ENCODE measurements around the gene NSMF.

NSMF gene

DNA sequence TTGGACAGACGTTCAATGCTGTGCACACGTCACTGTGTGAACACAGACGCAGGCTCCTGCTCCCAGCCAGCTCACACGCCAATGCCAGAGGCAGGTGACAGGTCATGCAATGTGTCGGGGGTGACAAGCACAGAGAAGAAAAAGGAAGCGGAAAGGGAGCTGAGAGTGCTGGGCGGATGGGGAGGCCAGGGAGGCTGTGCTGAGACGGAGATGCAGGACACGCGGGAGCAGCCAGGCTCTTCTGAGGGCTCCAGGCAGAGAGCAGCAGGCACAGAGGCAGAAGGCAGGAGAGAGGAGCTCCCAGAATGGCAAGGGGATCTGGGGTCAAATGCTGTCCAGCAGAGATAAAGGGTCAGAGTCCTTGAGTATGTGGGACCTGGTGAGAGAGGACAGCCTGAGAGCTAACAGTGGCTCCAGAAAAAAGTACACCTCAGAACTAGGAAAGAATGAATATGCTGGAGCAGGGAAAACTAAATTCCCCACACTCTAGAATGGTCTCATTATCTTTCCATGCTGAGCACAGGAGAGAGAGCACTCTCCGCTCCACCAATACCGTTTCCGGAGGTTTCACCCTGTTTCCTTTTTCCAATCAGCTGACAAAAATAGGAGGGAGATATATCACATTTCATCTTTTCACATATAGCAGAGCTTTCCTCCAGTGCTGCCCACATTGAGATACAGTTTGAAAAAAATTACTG is 32.8 kb upstream of the NSMF start:
- no peak for DNase-seq

DNA sequence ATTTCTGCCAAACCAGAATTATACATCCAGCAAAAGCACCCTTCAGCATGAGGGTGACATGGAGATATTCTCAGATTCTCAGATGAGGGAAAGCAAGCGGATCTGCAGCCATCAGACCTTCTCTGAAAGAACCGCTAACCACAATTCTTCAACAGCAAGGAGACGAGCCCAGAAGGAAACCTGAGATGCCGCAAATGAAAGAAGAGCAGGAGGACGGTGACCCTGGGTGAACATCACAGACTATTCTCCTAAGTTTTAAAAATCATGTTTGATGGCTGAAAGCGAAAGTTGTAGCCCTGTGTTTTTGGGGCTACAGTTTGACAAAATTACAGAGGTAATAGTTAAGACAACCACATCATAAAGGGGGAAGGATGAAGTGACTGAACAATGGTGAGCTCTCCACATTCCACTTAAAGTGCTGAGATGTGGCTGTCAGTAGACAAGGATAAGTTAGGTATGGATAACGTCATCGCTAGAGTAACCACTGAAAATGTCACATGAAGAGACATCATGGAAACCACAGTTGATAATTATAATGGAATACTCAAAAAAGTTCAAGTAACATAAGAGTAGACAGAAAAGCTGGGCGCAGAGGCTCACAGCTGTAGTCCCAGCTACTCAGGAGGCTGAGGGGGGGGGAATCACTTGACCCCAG is 31.5 kb upstream of the NSMF start:
- no peak for DNase-seq

DNA sequence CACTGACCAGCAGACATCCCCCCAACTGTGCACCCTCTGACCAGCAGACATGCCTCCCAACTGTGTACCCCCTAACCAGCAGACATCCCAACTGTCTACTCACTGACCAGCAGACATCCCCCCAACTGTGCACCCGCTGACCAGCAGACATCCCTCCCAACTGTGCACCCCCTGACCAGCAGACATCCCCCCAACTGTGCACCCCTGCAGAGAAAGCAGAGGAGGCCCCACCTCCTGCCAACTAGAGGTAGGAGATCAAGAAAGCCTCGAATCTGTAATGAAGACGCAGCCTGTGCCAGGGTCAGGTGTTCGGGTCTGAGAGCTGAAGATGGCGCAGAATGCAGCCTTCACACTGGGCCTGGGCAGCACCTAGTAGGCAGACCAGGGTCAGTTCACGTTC is 29.8 kb upstream of the NSMF start:
- DNase-seq: no peak

DNA sequence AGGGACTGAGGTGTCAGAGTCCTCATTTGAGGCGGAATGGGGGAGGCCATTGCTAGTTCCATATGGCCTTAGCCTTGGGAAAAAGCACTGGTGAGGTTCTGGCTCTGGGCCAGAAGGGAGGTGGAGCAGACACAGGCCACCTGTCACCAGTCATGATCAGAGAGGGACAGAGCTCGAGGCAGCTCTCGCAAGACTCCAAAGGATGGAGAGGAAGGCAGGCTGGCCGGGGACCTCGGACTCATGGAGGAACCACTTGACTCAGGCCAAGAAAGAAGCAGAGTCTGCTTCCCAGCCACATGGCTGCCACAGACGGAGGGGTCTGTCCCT is 29.2 kb upstream of the NSMF start:
- no peak for DNase-seq

DNA sequence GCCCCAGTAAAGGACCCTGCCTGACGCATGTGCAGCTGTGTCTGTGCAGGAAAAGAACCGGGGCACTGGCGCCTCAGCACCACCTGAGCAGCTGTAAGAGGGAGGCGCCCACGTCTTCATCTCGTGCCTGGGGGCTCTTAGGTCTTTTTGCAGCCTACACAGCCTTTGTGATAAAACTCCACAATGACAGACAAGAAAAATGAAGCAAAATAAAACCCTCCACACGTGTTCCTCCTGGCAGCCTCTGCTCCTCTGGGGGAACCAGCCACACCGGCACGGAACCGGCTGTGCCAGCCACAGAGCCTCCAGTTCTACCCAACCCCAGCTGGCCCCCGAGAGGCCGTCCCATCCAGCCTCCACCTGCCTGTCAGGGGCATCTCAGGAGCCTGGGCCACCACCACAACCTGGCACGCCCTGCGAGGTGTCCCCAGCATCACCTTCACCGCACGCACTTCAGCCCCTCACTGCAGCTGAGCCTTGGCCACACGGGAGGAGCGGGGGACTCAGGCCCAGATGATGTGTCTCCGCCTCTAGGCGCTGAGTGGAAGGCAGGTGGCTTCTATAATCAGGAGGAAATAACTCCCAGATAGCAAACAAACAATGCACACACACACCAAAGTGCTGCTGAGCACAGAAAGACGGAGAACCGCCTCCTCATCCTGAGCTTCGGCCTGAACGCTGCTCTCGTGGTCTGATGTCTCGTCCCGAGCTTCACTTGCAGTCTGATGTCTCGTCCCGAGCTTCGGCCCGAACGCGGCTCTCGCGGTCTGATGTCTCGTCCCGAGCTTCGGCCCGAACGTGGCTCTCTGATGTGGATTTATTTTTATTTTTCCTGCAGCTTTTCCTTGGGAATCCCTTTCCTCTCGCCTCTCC is 28.6 kb upstream of the NSMF start:
- no peak for DNase-seq

DNA sequence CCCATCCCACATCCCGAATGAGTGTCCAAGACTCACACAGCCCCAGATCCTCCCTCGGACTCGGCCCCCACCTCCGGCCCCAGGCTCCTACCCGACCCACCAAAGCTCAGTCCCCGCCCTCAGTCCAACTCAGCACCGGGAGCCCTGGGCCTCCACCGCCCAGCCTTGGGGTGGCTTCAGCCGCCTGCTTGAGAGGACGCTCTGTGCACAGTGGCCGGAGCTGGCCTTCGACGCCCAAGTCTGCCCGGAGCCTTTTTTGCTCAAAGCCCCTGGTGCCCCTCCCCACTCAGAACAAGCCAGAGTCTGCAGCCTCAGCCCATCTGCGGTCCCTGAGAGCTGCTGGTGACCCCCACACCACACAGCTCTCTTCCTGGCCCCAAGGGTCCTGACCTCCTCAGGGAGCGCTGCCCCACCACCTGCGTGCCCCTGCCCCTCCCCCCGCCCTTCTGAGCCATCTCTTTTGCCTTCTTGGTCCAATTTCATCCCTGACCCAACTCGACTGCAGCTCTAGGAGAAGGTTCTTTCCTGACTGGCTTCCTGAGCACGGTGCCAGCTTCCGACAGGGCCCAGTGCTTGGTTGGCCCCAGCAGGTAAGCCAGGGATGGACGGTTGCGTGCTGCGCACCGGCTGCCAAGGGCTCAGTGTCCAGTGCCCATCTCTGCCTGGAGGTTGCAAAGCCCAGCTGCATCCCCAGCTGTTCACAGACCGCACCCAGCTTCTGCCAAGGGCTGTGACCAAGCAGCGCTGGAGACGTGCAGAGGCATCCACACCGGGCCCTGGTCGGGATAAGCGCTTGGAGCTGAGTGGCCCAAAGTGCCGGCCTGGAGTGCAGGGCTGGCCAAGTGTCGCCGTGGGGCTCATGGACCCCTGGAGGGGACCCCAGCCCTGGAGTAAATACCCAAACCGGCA is 27.7 kb upstream of the NSMF start:
- DNase-seq: no peak

DNA sequence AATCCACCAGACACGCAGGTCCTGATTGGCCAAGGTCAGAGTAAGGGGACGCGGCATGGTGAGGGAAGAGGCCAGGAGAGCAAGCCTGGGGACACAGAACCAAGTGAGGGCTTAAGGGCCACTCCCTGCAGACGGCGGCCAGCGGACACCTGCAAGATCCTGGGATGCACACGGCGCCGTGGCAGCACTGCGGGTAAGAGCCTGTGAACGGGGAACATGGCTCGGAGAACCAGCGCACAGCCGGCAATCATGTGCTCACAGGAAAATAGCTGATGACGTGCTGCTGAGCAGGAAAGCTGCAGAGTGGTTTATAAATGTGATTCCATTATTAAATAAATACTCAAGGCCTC is 27.0 kb upstream of the NSMF start:
- no peak for DNase-seq

DNA sequence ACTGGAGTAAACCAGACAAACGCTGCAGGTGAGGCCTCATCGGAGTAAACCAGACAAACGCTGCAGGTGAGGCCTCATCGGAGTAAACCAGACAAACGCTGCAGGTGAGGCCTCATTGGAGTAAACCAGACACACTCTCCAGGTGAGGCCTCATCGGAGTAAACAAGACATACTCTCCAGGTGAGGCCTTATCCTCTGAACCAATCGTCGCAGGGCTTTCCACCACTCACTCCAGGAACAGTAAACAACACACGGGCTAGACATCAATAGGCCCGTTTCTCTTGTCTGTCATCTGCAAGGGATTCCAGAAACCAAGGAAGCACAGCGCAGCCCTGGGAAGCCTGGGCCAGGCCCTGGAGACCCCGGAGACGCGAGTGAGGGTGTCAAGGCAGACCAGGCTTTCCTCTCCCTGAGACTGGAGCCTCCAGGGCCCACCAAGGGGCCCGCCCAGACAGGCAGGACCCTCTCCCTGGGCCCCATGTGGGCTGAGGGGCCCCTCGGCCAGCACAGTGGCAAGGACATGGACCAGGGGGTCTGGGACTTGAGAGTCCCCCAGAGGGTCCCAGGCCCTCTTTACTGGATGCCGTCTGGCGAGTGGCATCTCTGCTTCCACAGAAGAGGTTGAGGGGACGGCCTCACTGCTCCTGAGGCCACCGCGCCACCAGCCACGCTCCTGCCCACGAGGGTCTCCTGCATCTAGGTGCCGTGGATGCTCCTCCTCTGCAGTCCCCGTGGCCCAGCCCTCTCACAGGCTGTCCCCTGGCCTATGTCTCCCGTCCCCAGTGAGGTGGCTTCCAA is 26.4 kb upstream of the NSMF start:
- DNase-seq: no peak

DNA sequence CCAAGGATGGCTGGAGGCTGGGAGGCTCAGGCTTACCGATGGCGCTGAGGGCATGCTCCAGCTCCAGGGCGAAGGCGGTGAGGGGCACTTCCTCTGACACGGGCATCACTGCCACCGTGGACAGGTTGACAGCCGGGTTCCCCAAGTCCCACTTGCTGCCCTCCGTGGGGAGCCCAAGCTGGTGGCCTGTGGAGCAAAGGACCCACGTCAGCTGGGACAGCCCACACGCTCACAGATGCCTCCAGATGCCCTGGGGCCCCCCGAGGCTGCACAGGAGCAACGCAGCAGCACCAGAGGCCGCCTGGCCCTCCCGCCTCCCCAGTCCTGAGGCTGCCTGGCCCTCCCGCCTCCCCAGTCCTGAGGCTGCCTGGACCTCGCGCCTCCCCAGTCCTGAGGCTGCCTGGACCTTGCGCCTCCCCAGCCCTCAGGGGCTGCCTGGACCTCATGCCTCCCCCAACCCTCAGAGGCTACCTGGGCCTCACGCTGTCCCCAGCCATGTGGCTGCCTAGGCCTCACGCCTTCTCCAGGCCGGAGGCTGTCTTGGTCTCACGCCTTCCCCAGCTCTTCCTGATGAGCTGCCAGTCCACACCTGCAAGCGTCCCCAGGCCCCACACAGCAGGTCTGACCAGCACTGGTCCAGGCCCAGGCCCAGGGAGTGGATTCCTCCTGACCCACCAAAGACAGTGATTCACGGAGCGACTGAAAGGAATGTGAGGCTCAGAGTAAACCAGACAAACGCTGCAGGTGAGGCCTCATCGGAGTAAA is 25.6 kb upstream of the NSMF start:
- no peak for DNase-seq

DNA sequence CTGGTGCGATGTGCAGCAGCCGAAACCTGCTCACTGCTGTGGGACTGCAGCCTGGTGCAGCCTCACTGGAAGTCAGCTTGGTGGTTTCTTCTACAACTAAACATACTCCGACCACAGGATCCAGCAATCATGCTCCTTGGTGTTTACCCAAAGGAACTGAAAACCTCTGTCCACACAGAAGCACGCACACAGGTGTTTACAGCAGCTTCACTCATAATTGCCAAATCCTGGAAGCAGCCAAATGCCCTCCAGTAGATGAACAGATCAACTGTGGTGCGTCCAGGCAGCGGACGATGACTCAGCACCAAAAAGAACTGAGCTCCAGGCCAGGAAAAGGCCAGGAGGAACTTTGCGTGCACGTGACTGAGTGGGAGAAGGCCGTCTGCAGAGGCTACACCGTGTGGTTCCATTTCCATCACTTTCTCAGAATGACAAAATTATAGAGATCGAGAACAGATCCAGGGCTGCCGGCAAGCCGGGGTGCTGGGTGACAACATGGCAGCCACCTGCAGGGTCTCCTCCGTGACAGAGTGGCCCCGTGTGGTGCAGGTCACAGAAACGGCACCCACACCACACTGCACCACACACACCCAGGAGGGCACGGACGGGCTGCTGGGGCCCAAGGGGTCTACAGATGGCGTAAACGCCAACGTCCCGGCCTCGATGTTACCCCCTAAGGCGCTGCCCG is 23.1 kb upstream of the NSMF start:
- peak; percentile 36 for DNase-seq

DNA sequence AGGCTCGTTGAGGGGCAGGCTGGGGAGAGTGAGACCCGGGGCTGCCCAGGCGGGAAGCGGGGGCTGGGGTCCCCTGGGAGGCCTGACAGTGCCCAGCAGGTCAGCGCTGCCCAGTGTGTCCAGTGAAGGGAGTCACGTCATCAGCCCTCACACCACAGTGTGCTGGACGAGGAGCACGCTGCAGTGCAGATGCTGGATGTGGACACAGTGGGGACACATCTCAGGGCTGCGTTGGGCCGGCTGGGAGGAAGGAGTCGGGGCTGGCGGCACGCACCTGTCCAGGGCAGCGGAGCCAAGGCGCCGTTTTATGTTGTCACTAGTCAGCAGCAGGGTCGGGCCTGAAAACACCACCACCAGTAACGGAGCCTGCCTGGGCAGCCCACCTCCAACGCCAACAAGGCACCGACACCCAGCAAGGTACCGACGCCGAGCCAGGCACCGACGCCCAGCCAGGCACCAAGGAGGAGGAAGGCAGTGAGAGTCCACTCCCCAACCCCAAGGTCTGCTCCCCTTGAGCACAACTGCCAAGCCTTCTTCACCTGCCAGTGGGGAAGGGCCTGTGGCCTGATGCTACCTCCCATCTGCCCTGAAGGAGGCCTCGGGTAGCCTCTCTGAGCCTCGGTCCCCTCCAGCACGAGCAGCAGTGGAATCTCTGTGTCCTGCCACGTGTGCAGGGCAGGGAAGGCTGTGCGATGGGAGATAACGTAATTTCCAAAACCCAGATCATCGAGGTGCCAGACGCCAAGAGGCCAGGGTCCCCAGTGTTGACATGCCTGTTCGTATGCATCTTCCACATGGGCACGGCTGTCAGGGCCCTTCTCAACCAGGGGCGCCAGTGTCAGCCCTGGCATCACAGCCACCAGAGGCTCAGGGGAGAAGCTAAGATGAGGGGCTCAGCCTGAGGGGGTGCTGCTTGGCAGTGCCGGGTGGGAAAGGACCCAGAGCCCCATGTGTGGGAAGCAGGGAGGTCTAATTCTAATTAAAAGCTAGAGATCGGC is 21.9 kb upstream of the NSMF start:
- no peak for DNase-seq

DNA sequence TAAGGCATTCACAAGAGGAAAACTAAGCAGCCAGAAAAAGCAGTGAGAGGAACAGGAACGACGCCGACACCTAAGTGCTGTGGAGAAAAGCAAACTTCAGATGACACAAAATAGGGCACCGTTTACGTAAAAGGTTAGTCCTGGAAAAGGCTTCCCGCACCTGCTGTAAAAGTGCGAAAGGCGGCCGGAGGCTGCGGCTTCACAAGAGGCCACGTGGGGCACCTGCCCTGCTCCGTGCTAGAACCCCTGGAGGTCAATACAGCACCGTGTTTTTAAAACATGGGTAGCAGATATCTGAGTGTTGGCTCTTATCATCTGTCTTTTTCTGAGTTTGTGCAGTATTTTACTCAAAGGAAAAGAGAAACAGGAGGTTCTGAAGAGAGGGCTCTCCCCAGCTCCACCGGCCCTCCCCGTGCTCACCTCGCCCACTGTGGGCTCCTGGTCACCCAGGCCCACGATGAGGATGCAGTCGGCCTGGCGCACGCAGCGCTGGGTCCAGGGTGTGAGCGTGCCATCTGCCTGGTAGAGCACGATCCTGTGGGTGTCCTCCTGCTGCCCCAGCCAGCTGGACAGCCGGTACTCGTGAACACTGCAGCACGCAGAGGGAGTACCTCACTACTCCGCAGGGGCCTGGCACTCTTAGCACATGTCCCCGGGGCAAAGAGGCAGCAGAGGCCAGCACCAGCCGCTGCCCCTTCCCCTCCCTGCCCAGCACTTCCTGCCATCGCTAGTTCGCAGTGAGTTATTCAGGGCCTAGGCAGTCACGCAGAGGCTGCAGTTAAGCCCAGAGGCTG is 21.0 kb upstream of the NSMF start:
- no peak for DNase-seq

DNA sequence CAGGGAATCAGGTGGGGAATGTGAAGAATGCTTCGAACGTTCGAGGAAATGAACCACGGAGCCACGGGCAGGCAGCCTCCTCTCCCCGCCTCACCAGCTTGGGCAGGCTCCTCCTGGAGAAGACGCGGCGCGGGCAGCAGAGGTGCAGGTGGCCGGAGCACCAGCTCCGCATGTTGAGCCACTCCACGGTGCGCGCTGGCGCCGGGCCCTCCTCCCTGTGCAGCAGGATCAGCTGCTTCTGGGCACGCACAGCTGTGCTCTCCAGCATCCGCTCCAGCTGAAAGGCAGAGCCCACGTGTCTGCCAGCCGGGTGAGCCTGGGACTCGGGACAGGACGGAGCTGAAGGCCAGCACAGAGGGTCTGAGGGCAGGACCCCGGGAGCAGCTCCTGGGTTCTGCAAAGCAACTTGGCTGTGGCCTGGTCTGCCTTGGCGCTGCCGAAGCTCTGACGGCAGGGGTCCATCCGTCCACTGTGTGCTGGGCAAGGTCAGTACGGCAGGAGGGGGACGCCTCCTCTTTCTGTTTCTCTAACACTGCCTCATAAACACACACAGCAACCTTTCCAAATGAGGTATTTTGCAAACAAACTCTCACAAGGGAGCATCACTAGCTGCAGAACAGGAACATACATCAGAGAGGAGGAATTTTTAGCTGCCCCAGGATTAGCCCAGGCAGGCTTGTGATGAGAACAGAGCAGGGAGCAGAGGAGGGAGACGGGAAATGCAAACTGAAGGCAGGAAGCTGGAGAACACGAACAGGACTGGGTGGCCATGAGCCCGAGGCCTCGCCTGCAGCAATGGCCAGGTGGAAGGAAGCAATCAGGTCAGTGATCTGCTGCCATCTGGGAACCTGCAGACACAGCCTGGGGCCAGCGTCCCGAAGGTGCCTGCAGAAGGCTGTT is 20.1 kb upstream of the NSMF start:
- DNase-seq: no peak

DNA sequence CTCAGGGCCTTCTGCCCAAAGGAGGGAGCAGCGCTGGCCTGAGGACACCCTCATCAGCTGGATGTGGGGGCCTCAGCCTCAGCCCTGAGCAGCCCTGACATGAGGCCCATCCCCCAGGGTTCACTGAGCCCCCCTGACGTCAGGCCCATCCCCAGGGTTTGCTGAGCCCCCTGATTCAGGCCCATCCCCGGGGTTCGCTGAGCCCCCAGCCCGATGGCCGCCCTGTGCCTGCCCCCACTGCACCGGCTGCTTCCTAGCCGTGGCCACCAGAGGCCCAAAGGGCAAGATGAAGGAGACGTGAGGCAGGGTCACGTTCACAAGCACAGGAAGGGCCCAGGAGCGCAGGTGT is 19.5 kb upstream of the NSMF start:
- no peak for DNase-seq

DNA sequence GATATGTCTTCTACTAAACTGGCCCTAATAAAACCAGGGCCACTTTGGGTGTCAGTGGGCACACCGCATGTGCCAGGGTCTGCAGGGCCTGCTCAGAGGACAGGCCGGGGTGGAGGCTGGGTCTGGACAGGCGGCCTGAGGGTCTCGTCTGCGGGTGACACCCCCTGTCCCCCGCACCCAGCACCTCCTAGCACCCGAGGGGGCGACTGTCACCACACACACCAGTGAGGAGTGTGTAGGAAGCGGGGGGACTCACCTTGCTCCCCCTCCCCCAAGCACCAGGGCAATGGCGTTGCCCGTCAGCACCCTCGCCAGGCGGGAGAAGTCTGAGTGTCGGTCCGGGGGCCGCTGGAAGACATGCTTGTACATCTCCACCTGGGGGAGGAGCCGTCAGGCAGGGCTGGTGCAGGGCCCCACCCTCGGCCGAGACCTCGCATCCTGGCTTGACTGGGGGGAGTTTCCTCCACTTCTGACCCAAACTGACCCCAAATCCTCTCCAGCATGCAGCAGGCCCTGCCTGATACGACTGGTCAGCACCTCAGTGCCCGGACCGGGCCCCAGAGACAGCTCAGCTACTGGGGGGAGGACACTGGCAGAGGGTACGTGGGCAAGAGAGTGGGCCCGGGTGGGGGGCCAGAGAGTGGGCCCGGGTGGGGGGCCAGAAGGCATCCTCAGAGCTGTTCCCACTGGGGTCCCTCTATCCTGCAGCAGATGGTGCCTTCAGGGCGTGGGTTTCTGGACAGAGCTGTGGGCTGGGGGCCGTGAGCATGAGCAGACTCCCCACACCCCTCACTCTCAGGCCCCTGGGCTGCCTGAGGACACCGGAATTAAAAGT is 18.9 kb upstream of the NSMF start:
- DNase-seq: no peak

DNA sequence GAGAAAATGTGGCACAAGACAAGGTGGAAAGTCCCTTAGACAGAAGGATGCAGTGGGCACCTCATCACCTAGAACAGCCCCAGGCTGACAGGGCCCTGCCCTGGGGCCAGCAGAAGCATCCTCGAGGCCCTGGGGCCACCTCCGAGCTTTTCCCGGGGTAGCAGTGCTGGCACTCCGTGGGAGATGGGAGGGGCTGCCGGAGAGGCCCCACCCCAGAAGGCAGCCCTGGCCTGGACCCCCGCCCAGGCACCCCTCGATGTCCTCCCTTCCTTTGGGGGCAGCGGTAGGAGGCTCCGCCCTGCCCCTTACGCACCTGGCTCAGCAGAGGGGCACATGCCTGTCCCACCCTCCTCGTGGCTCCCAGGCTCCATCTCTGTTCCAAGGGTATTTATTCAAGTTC is 17.7 kb upstream of the NSMF start:
- no peak for DNase-seq

DNA sequence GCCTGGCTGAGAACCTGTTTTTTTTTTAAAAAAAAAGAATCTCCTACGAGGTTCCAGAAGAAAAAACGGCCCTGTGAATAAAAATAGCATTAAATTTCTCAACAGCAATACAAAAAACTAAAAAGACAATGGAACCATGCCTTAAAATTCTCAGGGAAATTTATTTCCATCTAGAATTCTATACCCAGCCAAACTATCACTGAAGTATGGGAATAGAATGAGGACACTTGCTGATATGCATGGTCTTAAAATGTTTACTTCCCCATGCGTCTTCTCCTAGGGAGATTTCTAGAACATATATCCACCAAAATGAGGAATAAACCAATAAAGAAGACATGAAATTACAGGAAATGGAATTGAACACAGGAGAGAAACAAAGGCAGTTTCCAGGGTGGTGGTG is 16.5 kb upstream of the NSMF start:
- DNase-seq: no peak

Data from fibroblast of upper back skin (primary cell).